Raji (cell line): ENCODE measurements around the gene ATP9B.

Experiments
- POLR2A ChIP-seq: IDR thresholded peaks from 2 replicates; pipeline ENCODE4 v1.6.1; 2011; ENCODE audit warnings: low read depth, low read length, control low read depth; ENCODE audit not compliant: insufficient read depth

Gene ATP9B

GRCh38 chr18:79404567-79404910 is 335.3 kb downstream of the ATP9B start:
- TF ChIP-seq POLR2A, result no peak

- TF ChIP-seq POLR2A, result no peak
These were observed 336.0 kb downstream of the ATP9B start for GRCh38 chr18:79405019-79405780.

- TF ChIP-seq POLR2A, result no peak
These were observed 336.8 kb downstream of the ATP9B start for GRCh38 chr18:79405781-79406575.

- no peak for TF ChIP-seq POLR2A
These were observed 337.5 kb downstream of the ATP9B start for GRCh38 chr18:79406708-79407107.

- TF ChIP-seq POLR2A, result no peak
These were observed 340.1 kb downstream of the ATP9B start for GRCh38 chr18:79409313-79409712.

GRCh38 chr18:79410171-79410641 is 341.0 kb downstream of the ATP9B start:
- no peak for TF ChIP-seq POLR2A

GRCh38 chr18:79410731-79411613 is 341.8 kb downstream of the ATP9B start:
- no peak for TF ChIP-seq POLR2A

- no peak for TF ChIP-seq POLR2A
These were observed 342.7 kb downstream of the ATP9B start for GRCh38 chr18:79411614-79412526.

GRCh38 chr18:79413025-79413424 is 343.8 kb downstream of the ATP9B start:
- TF ChIP-seq POLR2A, result no peak

- TF ChIP-seq POLR2A, result no peak
These were observed 344.2 kb downstream of the ATP9B start for GRCh38 chr18:79413426-79413825.

GRCh38 chr18:79413901-79414300 is 344.7 kb downstream of the ATP9B start:
- TF ChIP-seq POLR2A, result no peak

GRCh38 chr18:79416022-79416676 is 347.0 kb downstream of the ATP9B start:
- TF ChIP-seq POLR2A, result no peak

- no peak for TF ChIP-seq POLR2A
These were observed 347.5 kb downstream of the ATP9B start for GRCh38 chr18:79416677-79417052.

GRCh38 chr18:79418236-79418635 is 349.0 kb downstream of the ATP9B start:
- no peak for TF ChIP-seq POLR2A

- no peak for TF ChIP-seq POLR2A
These were observed 349.4 kb downstream of the ATP9B start for GRCh38 chr18:79418642-79419041.
